Nephron progenitor cell (in vitro differentiated cells): Measurements from ENCODE around the gene HS3ST5.

ENCODE experiments used
- DNase-seq: peaks from one replicate; pipeline ENCODE4 v3.0.0; 2021
- H3K27ac Mint-ChIP-seq: 2 replicates; pipeline ENCODE4 v1.8.0; 2021; ENCODE audit warnings: mild to moderate bottlenecking, moderate library complexity, mixed read lengths
- H3K27me3 Mint-ChIP-seq: 2 replicates; pipeline ENCODE4 v1.8.0; 2021; ENCODE audit warnings: mild to moderate bottlenecking, low read depth, mixed read lengths; ENCODE audit not compliant: poor library complexity
- H3K36me3 Mint-ChIP-seq: 2 replicates; pipeline ENCODE4 v1.8.0; 2021; ENCODE audit warnings: low read depth, mixed read lengths
- H3K4me1 Mint-ChIP-seq: 2 replicates; pipeline ENCODE4 v1.8.0; 2021; ENCODE audit warnings: mixed read lengths
- H3K4me3 Mint-ChIP-seq: 2 replicates; pipeline ENCODE4 v1.8.0; 2021; ENCODE audit warnings: mild to moderate bottlenecking, moderate library complexity, mixed read lengths
- H3K9me3 Mint-ChIP-seq: 2 replicates; pipeline ENCODE4 v1.8.0; 2021; ENCODE audit warnings: mild to moderate bottlenecking, moderate library complexity, mixed read lengths
- TF ChIP-seq, protein P1 (sequence below): fragments of 200-600 bp; sonication (generic); IDR thresholded peaks from 2 replicates; pipeline ENCODE4 v1.5.0; 2021; ENCODE audit warnings: antibody characterized with exemption

HS3ST5 gene

DNA sequence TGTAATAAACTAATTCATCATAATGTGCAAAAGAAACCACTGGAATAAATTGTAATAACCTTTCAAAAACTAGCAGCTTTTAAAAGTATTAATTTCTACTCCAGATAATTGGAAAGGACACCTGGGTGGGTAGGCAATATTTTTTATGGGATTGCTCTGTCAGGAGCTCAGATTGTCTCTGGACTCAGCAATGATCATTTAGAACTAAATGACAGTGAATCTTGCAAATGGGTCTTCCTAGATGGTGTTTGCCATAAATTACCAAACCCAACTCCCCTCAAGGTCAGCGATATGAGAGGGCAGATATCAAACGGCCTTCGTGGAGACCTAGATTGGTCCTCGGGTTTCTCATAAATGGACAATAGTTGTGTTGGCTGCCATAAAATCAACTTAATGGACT is 181.9 kb downstream of the HS3ST5 start:
- no peak overlapping the region for H3K27ac Mint-ChIP-seq
- no peaks in the 10 kb centered on the region for H3K4me1 Mint-ChIP-seq
- TF ChIP-seq, protein P1, sequence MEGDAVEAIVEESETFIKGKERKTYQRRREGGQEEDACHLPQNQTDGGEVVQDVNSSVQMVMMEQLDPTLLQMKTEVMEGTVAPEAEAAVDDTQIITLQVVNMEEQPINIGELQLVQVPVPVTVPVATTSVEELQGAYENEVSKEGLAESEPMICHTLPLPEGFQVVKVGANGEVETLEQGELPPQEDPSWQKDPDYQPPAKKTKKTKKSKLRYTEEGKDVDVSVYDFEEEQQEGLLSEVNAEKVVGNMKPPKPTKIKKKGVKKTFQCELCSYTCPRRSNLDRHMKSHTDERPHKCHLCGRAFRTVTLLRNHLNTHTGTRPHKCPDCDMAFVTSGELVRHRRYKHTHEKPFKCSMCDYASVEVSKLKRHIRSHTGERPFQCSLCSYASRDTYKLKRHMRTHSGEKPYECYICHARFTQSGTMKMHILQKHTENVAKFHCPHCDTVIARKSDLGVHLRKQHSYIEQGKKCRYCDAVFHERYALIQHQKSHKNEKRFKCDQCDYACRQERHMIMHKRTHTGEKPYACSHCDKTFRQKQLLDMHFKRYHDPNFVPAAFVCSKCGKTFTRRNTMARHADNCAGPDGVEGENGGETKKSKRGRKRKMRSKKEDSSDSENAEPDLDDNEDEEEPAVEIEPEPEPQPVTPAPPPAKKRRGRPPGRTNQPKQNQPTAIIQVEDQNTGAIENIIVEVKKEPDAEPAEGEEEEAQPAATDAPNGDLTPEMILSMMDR, result no peak
- no peaks in the 10 kb centered on the region for H3K27me3 Mint-ChIP-seq
- no peaks in the 10 kb centered on the region for H3K36me3 Mint-ChIP-seq
- no peak for DNase-seq
- no peak overlapping the region for H3K4me3 Mint-ChIP-seq
- H3K9me3 Mint-ChIP-seq, result no peaks in the 10 kb centered on the region

DNA sequence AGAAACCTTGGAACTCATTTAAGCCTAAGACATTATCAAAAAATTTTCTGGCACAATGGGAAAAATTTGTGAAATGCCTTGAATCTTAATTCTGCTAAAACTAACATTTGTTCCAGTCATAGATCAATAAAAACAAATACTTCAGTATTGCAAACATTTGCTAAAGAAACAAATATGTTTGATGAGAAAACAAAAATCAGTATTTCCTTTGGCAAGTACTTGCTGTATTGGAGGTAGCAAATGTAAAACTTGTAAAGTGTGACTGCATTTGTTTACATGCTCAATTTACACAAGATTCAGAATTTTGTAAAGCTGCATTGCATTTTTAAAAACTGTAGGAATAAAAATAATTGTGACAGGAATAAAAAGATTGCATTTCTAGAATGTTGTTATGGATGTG is 183.1 kb downstream of the HS3ST5 start:
- DNase-seq, result no peak
- Mint-ChIP-seq H3K4me1 (no peaks in the 10 kb centered on the region), H3K4me3 (no peak overlapping the region), H3K27ac (no peak overlapping the region), H3K36me3 (no peaks in the 10 kb centered on the region), H3K9me3 (no peaks in the 10 kb centered on the region), H3K27me3 (no peaks in the 10 kb centered on the region)
- TF ChIP-seq, protein P1, result no peak

DNA sequence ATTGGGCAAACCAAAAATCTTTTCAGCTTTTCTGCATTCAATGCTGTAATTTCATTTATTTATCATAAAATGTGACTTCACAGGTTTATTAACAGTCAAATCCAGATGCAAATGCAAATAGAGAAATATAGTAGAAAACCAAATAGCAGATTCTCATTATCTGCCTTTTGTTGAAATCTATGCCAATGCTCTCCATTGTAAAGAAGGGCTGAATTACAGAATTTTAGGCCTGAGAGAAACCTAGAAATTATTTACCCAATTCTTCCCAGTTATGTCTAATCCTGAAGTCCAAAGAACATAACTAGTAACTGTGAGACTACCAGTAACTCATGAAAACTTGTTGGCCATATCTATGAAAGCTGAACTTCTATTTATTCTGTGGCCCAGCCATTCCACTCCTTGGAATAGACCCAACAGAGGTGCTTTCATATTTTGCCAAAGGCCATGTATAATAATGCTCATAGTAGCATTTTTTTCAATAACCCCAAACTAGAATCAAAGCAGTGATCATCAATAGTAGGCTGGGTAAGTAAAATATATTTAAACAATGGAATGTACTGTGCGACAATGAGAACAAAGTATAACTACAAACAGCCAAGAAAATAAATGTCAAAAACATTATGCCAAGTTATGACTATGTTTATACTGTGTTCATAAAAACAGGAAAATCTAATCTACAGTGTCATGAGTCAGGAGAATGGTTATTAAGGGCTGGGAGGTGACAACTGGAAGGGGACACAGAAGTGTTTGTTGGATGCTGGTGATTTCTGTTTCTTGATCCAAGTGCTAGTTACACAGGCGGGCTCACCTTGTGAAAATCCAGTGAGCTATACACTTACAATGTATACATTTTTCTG is 183.8 kb downstream of the HS3ST5 start:
- H3K4me1 Mint-ChIP-seq, result no peaks in the 10 kb centered on the region
- H3K4me3 Mint-ChIP-seq, result no peak overlapping the region
- H3K9me3 Mint-ChIP-seq, result no peaks in the 10 kb centered on the region
- no peaks in the 10 kb centered on the region for H3K36me3 Mint-ChIP-seq
- TF ChIP-seq, protein P1, result no peak
- H3K27ac Mint-ChIP-seq, result no peak overlapping the region
- no peak for DNase-seq
- no peaks in the 10 kb centered on the region for H3K27me3 Mint-ChIP-seq

DNA sequence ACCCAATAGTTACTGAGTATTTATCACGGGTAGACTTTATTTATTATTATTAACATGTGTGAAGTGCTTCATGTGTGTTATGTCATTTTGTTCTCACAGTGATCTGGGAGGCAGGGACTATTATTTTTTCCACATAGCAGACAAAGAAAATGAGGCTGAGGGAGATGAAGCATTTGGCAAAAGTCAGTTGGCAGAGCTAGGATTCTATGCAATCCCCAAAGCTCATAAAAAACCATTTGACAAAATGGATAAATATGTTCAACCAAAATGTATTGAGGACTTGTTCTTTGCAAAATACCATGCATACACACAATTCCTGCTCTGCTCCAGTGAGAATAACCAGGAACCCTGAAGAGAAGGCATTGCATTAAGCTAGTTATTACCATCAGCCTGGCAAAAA is 184.4 kb downstream of the HS3ST5 start:
- Mint-ChIP-seq H3K4me3 (no peak overlapping the region), H3K9me3 (no peaks in the 10 kb centered on the region), H3K27ac (no peak overlapping the region), H3K27me3 (peaks cover 4% of the 10 kb centered on the region), H3K4me1 (no peaks in the 10 kb centered on the region), H3K36me3 (no peaks in the 10 kb centered on the region)
- no peak for DNase-seq
- TF ChIP-seq, protein P1, result no peak

DNA sequence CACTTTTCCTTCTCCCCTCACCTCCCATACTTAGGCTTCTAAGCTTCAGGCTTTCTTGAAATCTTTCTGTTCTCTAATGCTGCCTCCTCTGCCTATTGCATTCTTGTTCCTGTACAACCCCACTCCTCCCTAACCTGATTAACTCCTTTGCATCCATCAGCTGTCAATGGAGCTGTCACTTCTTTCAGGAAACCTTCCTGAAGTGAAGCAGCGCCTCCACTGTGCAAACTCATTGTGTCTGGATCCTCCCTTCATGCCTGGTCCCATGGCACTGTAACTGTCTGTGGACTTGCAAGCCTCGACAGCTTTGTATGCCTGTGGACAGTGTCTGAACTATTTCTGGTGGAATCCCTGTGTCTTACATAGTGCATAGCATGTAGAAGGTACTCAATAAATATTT is 185.0 kb downstream of the HS3ST5 start:
- DNase-seq, result no peak
- no peak overlapping the region for H3K27ac Mint-ChIP-seq
- H3K4me3 Mint-ChIP-seq, result no peak overlapping the region

More for the DNA sequence above, 185.0 kb downstream of the HS3ST5 start:
- Mint-ChIP-seq H3K36me3 (no peaks in the 10 kb centered on the region), H3K9me3 (no peaks in the 10 kb centered on the region), H3K4me1 (no peaks in the 10 kb centered on the region), H3K27me3 (peaks cover 4% of the 10 kb centered on the region)
- TF ChIP-seq, protein P1, result no peak
